IMR-90 (cell line): ENCODE data around the gene SLC35F3. TPM values are rescaled to one million over a fixed set of nuclear protein-coding genes. Genes with fewer than 3 reads are reported as not detected.

Experiments
- ATAC-seq: fragments of 200-7000 bp; cut with Tn5 transposase; 2 replicates; pipeline ENCODE4 v1.9.1; 2020; ENCODE audit warnings: low read depth, mild to moderate bottlenecking, moderate library complexity
- BruUV-seq: library from RNA; stranded (reverse); fragments of 400-500 nt; replicated peaks from 2 replicates; lab custom pipeline; 2021; lab: Mats Ljungman, UMichigan
- CTCF ChIA-PET: fragments of 300-600 bp; formaldehyde crosslinking; extraction: SDS; loops from one replicate; lab custom pipeline; 2021; ENCODE audit warnings: antibody characterized with exemption; lab: Yijun Ruan, JAX
- POLR2A ChIA-PET: fragments of 300-600 bp; sonication (Branson Sonifier 250); formaldehyde crosslinking; loops from one replicate; lab custom pipeline; 2022; ENCODE audit warnings: antibody characterized with exemption; ENCODE audit not compliant: unreplicated experiment; lab: Charles Lee
- DNase-seq: peaks from one replicate; pipeline ENCODE4 v3.0.0; 2013
- H2AFZ ChIP-seq: replicated peaks from 2 replicates; pipeline ENCODE3; 2013; ENCODE audit warnings: low read length, mild to moderate bottlenecking; ENCODE audit not compliant: poor library complexity
- H2AK5ac ChIP-seq: 2 replicates; pipeline ENCODE4 v1.6.1; 2013; ENCODE audit warnings: low read depth, low read length, inconsistent platforms
- H2AK9ac ChIP-seq: replicated peaks from 2 replicates; pipeline ENCODE3; 2013; ENCODE audit warnings: mild to moderate bottlenecking, low read depth, low read length, moderate library complexity; ENCODE audit not compliant: poor library complexity
- H2BK120ac ChIP-seq: 2 replicates; pipeline ENCODE4 v1.6.1; 2013; ENCODE audit warnings: low read depth, low read length, inconsistent platforms
- H2BK15ac ChIP-seq: 3 replicates; pipeline ENCODE4 v1.6.1; 2013; ENCODE audit warnings: low read depth, low read length, inconsistent platforms
- H2BK20ac ChIP-seq: 2 replicates; pipeline ENCODE4 v1.6.1; 2013; ENCODE audit warnings: low read depth, mild to moderate bottlenecking, inconsistent platforms, low read length, moderate library complexity
- H2BK5ac ChIP-seq: 2 replicates; pipeline ENCODE4 v1.6.1; 2013; ENCODE audit warnings: mild to moderate bottlenecking, low read depth, low read length, inconsistent platforms; ENCODE audit not compliant: poor library complexity, severe bottlenecking
- H3K14ac ChIP-seq: replicated peaks from 2 replicates; pipeline ENCODE4 v1.6.1; 2013; ENCODE audit warnings: low read depth, low read length, inconsistent platforms
- H3K18ac ChIP-seq: 2 replicates; pipeline ENCODE4 v1.6.1; 2013; ENCODE audit warnings: low read depth, low read length, control low read depth
- H3K23ac ChIP-seq: 2 replicates; pipeline ENCODE4 v1.6.1; 2013; ENCODE audit warnings: low read depth, low read length, inconsistent platforms
- H3K27ac ChIP-seq: 2 replicates; pipeline ENCODE4 v1.5.1; 2013; ENCODE audit warnings: mild to moderate bottlenecking, control low read depth, low read length; ENCODE audit not compliant: insufficient read depth
- H3K27me3 ChIP-seq: 2 replicates; pipeline ENCODE4 v1.6.1; 2013; ENCODE audit warnings: low read length; ENCODE audit not compliant: control insufficient read depth, insufficient read depth
- H3K36me3 ChIP-seq: 2 replicates; pipeline ENCODE4 v1.6.1; 2013; ENCODE audit warnings: low read length, mixed read lengths; ENCODE audit not compliant: control insufficient read depth, insufficient read depth
- H3K4ac ChIP-seq: 2 replicates; pipeline ENCODE4 v1.6.1; 2013; ENCODE audit warnings: low read depth, low read length, inconsistent platforms
- H3K4me1 ChIP-seq: 2 replicates; pipeline ENCODE4 v1.6.1; 2013; ENCODE audit warnings: low read length, mixed read lengths; ENCODE audit not compliant: control insufficient read depth, insufficient read depth
- H3K4me2 ChIP-seq: 2 replicates; pipeline ENCODE4 v1.6.1; 2013; ENCODE audit warnings: low read depth, mild to moderate bottlenecking, control low read depth, low read length, moderate library complexity
- H3K4me3 ChIP-seq: 2 replicates; pipeline ENCODE4 v1.5.1; 2013; ENCODE audit warnings: low read depth, mild to moderate bottlenecking, control low read depth, low read length, moderate library complexity; ENCODE audit not compliant: insufficient read depth
- H3K56ac ChIP-seq: 2 replicates; pipeline ENCODE4 v1.6.1; 2013; ENCODE audit warnings: low read length, inconsistent platforms; ENCODE audit not compliant: insufficient read depth; ENCODE audit errors: extremely low read depth
- H3K79me1 ChIP-seq, 2 experiments: 2 replicates each; pipeline ENCODE4 v1.6.1; 2013; ENCODE audit warnings: low read length in 2 of 2, inconsistent platforms in 1 of 2, low read depth in 1 of 2
- H3K9ac ChIP-seq: 2 replicates; pipeline ENCODE4 v1.6.1; 2013; ENCODE audit warnings: low read depth, low read length, control low read depth
- H3K9me1 ChIP-seq: 2 replicates; pipeline ENCODE4 v1.6.1; 2013; ENCODE audit warnings: low read length, inconsistent platforms; ENCODE audit not compliant: insufficient read depth
- H3K9me3 ChIP-seq: 2 replicates; pipeline ENCODE4 v1.6.1; 2013; ENCODE audit warnings: low read length; ENCODE audit not compliant: control insufficient read depth, insufficient read depth
- H4K20me1 ChIP-seq: 2 replicates; pipeline ENCODE4 v1.6.1; 2013; ENCODE audit warnings: low read length, inconsistent platforms; ENCODE audit not compliant: insufficient read depth
- H4K5ac ChIP-seq: 2 replicates; pipeline ENCODE4 v1.6.1; 2013; ENCODE audit warnings: mild to moderate bottlenecking, low read depth, low read length, control low read depth
- H4K8ac ChIP-seq, 2 experiments: 2 replicates each; pipeline ENCODE4 v1.6.1; 2013; ENCODE audit warnings: low read depth in 2 of 2, low read length in 2 of 2, control low read depth in 1 of 2, inconsistent platforms in 1 of 2
- H4K91ac ChIP-seq: 2 replicates; pipeline ENCODE4 v1.6.1; 2013; ENCODE audit warnings: low read depth, low read length, inconsistent platforms; ENCODE audit not compliant: insufficient read depth
- CHD1 ChIP-seq: IDR thresholded peaks from 2 replicates; pipeline ENCODE4 v1.6.1; 2012; ENCODE audit warnings: low read depth, low read length, improper control_type of control experiment
- FOS ChIP-seq: fragments of 150-350 bp; IDR thresholded peaks from 2 replicates; pipeline ENCODE4 v1.6.1; 2016; ENCODE audit warnings: low read depth, low read length
- WGBS, 2 experiments: methylation state at CpG; one replicate each; pipeline versions ENCODE4 v1.1.5 to v1.1.7; 2013; ENCODE audit warnings: missing lambda C conversion rate in 2 of 2; ENCODE audit not compliant: insufficient read length in 1 of 2; ENCODE audit errors: extremely low coverage in 2 of 2; 5-methylcytosine and 5-hydroxymethylcytosine counted together
- dilution Hi-C: fragments of 300-500 bp; cut with HindIII; formaldehyde crosslinking; loops from one replicate; pipeline ENCODE4 v1.14.3; 2018; ENCODE audit warnings: low sequenced_read_pairs; ENCODE audit not compliant: unreplicated experiment
- in situ Hi-C: fragments of 300-500 bp; cut with MboI; formaldehyde crosslinking; loops from 3 replicates; pipeline ENCODE4 v1.14.3; 2019; ENCODE audit warnings: low sequenced_read_pairs, inconsistent platforms, mixed read lengths
- intact Hi-C: fragments of 100-400 bp; cut with micrococcal nuclease; formaldehyde crosslinking; loops from 2 replicates; pipeline ENCODE4 v1.10.0; 2022
- polyA plus RNA-seq, 3 experiments: library from polyadenylated mRNA; depleted of rRNA; stranded (reverse); fragments of >200 nt; gene quantifications; 2 replicates each; pipeline ENCODE4 v1.2.3, GENCODE V29; 2012; ENCODE audit warnings: low replicate concordance in 1 of 3
- total RNA-seq: library from RNA; depleted of rRNA; stranded (reverse); fragments of >200 nt; gene quantifications from 2 replicates; pipeline ENCODE4 v1.2.3, GENCODE V29; 2012
- TF ChIP-seq, protein P1 (sequence below): fragments of 150-350 bp; IDR thresholded peaks from 2 replicates; pipeline ENCODE4 v1.6.1; 2016; ENCODE audit warnings: low read depth, mild to moderate bottlenecking, low read length, moderate library complexity, borderline replicate concordance

The SLC35F3 gene
- total and polyA plus RNA-seq, 2 of the 4 experiments (the other 2 are of a cell fraction), result under 0.01 to 0.17 TPM

DNA sequence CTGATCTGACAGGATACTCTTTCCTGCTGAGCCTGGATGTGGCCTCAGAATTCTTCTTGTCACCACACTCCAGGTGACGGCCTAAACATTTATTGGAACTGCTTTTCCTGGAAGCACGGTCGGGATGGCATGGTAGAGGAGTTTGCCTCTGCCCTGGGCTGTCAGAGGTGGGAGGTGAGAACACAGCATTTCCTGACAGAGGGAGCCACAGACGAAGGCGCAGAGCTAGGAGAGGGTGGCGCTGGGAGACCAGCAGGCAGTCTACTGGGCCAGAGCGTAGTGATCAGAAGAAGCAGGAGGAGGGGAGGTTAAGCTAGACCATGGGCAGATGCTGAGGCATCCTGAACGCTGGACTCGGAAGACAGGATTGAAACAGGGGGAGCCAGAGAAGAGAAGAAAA, 315.2 kb downstream of the SLC35F3 start:
- POLR2A ChIA-PET, result no interaction called here

More for the DNA sequence above, 315.2 kb downstream of the SLC35F3 start:
- Histone ChIP-seq H2BK15ac (no peak overlapping the region), H2BK5ac (no peak overlapping the region), H3K36me3 (no peaks in the 10 kb centered on the region), H3K9me1 (no peaks in the 10 kb centered on the region), H3K23ac (no peak overlapping the region), H3K4me2 (no peak overlapping the region), H3K56ac (no peak overlapping the region), H3K18ac (no peak overlapping the region), H2AK5ac (no peak overlapping the region), H3K4ac (no peak overlapping the region), H3K4me3 (no peak overlapping the region), H2AK9ac (no peak overlapping the region), H3K4me1 (no peaks in the 10 kb centered on the region), H2BK120ac (no peak overlapping the region), H4K91ac (no peak overlapping the region), H4K5ac (no peak overlapping the region), H4K8ac (no peak overlapping the region), H3K27me3 (peaks cover 8% of the 10 kb centered on the region), H2AFZ (no peak overlapping the region), H2BK20ac (no peak overlapping the region), H3K9me3 (no peaks in the 10 kb centered on the region), H3K79me1 (no peaks in the 10 kb centered on the region), H3K27ac (no peak overlapping the region), H3K9ac (no peak overlapping the region), H3K14ac (no peak overlapping the region), H4K20me1 (no peaks in the 10 kb centered on the region)
- intact Hi-C loops, result no loop called here
- TF ChIP-seq FOS, result no peak
- TF ChIP-seq, protein P1, sequence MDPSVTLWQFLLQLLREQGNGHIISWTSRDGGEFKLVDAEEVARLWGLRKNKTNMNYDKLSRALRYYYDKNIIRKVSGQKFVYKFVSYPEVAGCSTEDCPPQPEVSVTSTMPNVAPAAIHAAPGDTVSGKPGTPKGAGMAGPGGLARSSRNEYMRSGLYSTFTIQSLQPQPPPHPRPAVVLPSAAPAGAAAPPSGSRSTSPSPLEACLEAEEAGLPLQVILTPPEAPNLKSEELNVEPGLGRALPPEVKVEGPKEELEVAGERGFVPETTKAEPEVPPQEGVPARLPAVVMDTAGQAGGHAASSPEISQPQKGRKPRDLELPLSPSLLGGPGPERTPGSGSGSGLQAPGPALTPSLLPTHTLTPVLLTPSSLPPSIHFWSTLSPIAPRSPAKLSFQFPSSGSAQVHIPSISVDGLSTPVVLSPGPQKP, result no peak
- no peak for TF ChIP-seq CHD1
- ATAC-seq (no peak), DNase-seq (no peak)
- dilution Hi-C loops, result no loop called here
- CTCF ChIA-PET, result no interaction called here
- in situ Hi-C loops, result no loop called here
- WGBS, 2 experiments, result 72% methylated on average over 4 of the region's 9 CpGs; no CpG with 5 or more reads in 1 of the 2 experiments
- no TSS peak for BruUV-seq
